H1 (cell line): ENCODE data around the gene YAF2. TPM values are rescaled to one million over a fixed set of nuclear protein-coding genes. Genes with fewer than 3 reads are reported as not detected.

Source experiments
- CTCF ChIA-PET: fragments of 300-600 bp; sonication (Branson Sonifier 250); formaldehyde crosslinking; loops from one replicate; lab custom pipeline; 2021; ENCODE audit not compliant: partially characterized antibody; lab: Charles Lee
- POLR2A ChIA-PET: fragments of 300-600 bp; sonication (Branson Sonifier 250); formaldehyde crosslinking; loops from one replicate; lab custom pipeline; 2021; ENCODE audit warnings: inconsistent platforms; ENCODE audit not compliant: partially characterized antibody; lab: Charles Lee
- DNase-seq, 2 experiments: peaks; one replicate each; pipeline versions ENCODE4 v3.0.0 to v3.0.0-alpha.2; 2010 to 2022; ENCODE audit warnings: low spot score in 2 of 2, low read depth in 1 of 2, mixed read lengths in 1 of 2
- FAIRE-seq: peaks from 2 replicates; lab custom pipeline; 2011; peaks lifted over from hg19 to GRCh38; lab: Jason Lieb, UNC
- H2AFZ ChIP-seq: 2 replicates; pipeline ENCODE4 v1.8.1; 2012; ENCODE audit warnings: low read length, inconsistent platforms
- H2AK5ac ChIP-seq: 2 replicates; pipeline ENCODE4 v1.6.1; 2013; ENCODE audit warnings: low read depth, low read length
- H2BK120ac ChIP-seq: replicated peaks from 2 replicates; pipeline ENCODE3; 2013; ENCODE audit warnings: low read depth, low read length, inconsistent platforms
- H2BK12ac ChIP-seq: 2 replicates; pipeline ENCODE4 v1.6.1; 2013; ENCODE audit warnings: low read depth, low read length
- H2BK15ac ChIP-seq: 2 replicates; pipeline ENCODE4 v1.6.1; 2013; ENCODE audit warnings: low read length
- H2BK20ac ChIP-seq: 2 replicates; pipeline ENCODE4 v1.6.1; 2013; ENCODE audit warnings: low read length
- H2BK5ac ChIP-seq: 2 replicates; pipeline ENCODE4 v1.6.1; 2013; ENCODE audit warnings: low read depth, low read length
- H3K14ac ChIP-seq: 2 replicates; pipeline ENCODE4 v1.6.1; 2013; ENCODE audit warnings: inconsistent platforms; ENCODE audit not compliant: insufficient read length
- H3K18ac ChIP-seq: 2 replicates; pipeline ENCODE4 v1.6.1; 2013; ENCODE audit warnings: low read length; ENCODE audit errors: extremely low read depth
- H3K23ac ChIP-seq: 2 replicates; pipeline ENCODE4 v1.6.1; 2013; ENCODE audit warnings: inconsistent platforms; ENCODE audit not compliant: insufficient read length
- H3K23me2 ChIP-seq: 2 replicates; pipeline ENCODE4 v1.6.1; 2013; ENCODE audit warnings: low read depth, low read length
- H3K27ac ChIP-seq: 2 replicates; pipeline ENCODE4 v1.6.1; 2011; ENCODE audit warnings: low read depth, low read length, inconsistent platforms
- H3K27me3 ChIP-seq, 4 experiments: replicated peaks in 1 of 4; 1 replicate in 1 of 4; 2 replicates in 3 of 4; pipeline versions ENCODE4 v1.6.1 to v1.8.1; 2011 to 2013; ENCODE audit warnings: low read length in 3 of 4, mild to moderate bottlenecking in 3 of 4, inconsistent platforms in 2 of 4, mixed read lengths in 2 of 4, moderate library complexity in 1 of 4; ENCODE audit not compliant: control insufficient read depth in 3 of 4, insufficient read depth in 3 of 4; ENCODE audit errors: extremely low read depth in 1 of 4
- H3K36me3 ChIP-seq, 4 experiments: 2 replicates each; pipeline versions ENCODE4 v1.6.1 to v1.8.1; 2011 to 2013; ENCODE audit warnings: mild to moderate bottlenecking in 4 of 4, low read length in 3 of 4, moderate library complexity in 2 of 4, control low read depth in 1 of 4, inconsistent platforms in 1 of 4; ENCODE audit not compliant: insufficient read depth in 4 of 4, control insufficient read depth in 2 of 4
- H3K4ac ChIP-seq: replicated peaks from 2 replicates; pipeline ENCODE3; 2013; ENCODE audit warnings: low read length, low read depth, mixed read lengths, inconsistent platforms; ENCODE audit not compliant: insufficient read length
- H3K4me1 ChIP-seq, 4 experiments: replicated peaks in 1 of 4; 1 replicate in 1 of 4; 2 replicates in 3 of 4; pipeline versions ENCODE4 v1.6.1 to v1.8.1; 2011 to 2013; ENCODE audit warnings: low read length in 3 of 4, inconsistent platforms in 2 of 4, mixed read lengths in 1 of 4; ENCODE audit not compliant: insufficient read depth in 4 of 4, control insufficient read depth in 3 of 4
- H3K4me2 ChIP-seq, 2 experiments: 2 replicates each; pipeline versions ENCODE4 v1.6.1 to v1.8.1; 2011 to 2013; ENCODE audit warnings: low read depth in 2 of 2, low read length in 2 of 2, control low read depth in 1 of 2, inconsistent platforms in 1 of 2, mild to moderate bottlenecking in 1 of 2; ENCODE audit not compliant: insufficient read depth in 1 of 2
- H3K4me3 ChIP-seq, 4 experiments: fragments of 200-600, 300-600 bp in 1 of 4; sonication (generic), shearing (Covaris generic), sonication (Bioruptor Twin) in 1 of 4; 2 replicates each; pipeline versions ENCODE4 v1.5.1 to v1.8.1; 2011 to 2016; ENCODE audit warnings: low read length in 4 of 4, low read depth in 3 of 4, control low read depth in 2 of 4, inconsistent platforms in 2 of 4, mild to moderate bottlenecking in 2 of 4, mixed read lengths in 1 of 4, moderate library complexity in 1 of 4; ENCODE audit not compliant: insufficient read depth in 2 of 4; ENCODE audit errors: extremely low read depth in 1 of 4
- H3K56ac ChIP-seq: replicated peaks from 2 replicates; pipeline ENCODE3; 2013; ENCODE audit warnings: low read depth, mild to moderate bottlenecking, mixed read lengths, low read length, inconsistent platforms; ENCODE audit not compliant: insufficient read length
- H3K79me1 ChIP-seq: 2 replicates; pipeline ENCODE4 v1.6.1; 2013; ENCODE audit warnings: low read depth, low read length, control low read depth
- H3K79me2 ChIP-seq, 2 experiments: 2 replicates each; pipeline versions ENCODE4 v1.6.1 to v1.8.1; 2012 to 2013; ENCODE audit warnings: low read length in 2 of 2, mild to moderate bottlenecking in 2 of 2, inconsistent platforms in 1 of 2; ENCODE audit not compliant: insufficient read depth in 2 of 2, control insufficient read depth in 1 of 2
- H3K9ac ChIP-seq, 4 experiments: replicated peaks in 1 of 4; 1 replicate in 1 of 4; 2 replicates in 3 of 4; pipeline versions ENCODE4 v1.6.1 to v1.8.1; 2011 to 2013; ENCODE audit warnings: low read depth in 3 of 4, low read length in 3 of 4, control low read depth in 2 of 4, mild to moderate bottlenecking in 2 of 4, moderate library complexity in 2 of 4, inconsistent platforms in 1 of 4; ENCODE audit errors: extremely low read depth in 1 of 4
- H3K9me3 ChIP-seq, 2 experiments: 2 replicates each; pipeline versions ENCODE4 v1.6.1 to v1.8.1; 2012 to 2013; ENCODE audit warnings: mild to moderate bottlenecking in 2 of 2, moderate library complexity in 2 of 2, control low read depth in 1 of 2, inconsistent platforms in 1 of 2, low read depth in 1 of 2, low read length in 1 of 2, mixed read lengths in 1 of 2; ENCODE audit not compliant: insufficient read depth in 2 of 2
- H4K20me1 ChIP-seq, 2 experiments: replicated peaks in 1 of 2; 2 replicates each; pipeline versions ENCODE3 to v1.8.1; 2011 to 2013; ENCODE audit warnings: inconsistent platforms in 2 of 2, low read length in 2 of 2, mild to moderate bottlenecking in 1 of 2; ENCODE audit not compliant: insufficient read depth in 2 of 2, control insufficient read depth in 1 of 2
- H4K5ac ChIP-seq: 2 replicates; pipeline ENCODE4 v1.6.1; 2013; ENCODE audit warnings: low read length, low read depth, mixed read lengths, inconsistent platforms; ENCODE audit not compliant: insufficient read length
- H4K8ac ChIP-seq: 2 replicates; pipeline ENCODE4 v1.8.0; 2013; ENCODE audit warnings: mild to moderate bottlenecking, moderate library complexity, low read length, inconsistent platforms; ENCODE audit not compliant: insufficient read depth; ENCODE audit errors: extremely low read depth
- H4K91ac ChIP-seq: replicated peaks from 2 replicates; pipeline ENCODE3; 2013; ENCODE audit warnings: low read length, mixed read lengths, inconsistent platforms; ENCODE audit not compliant: insufficient read length
- CREB1 ChIP-seq: IDR thresholded peaks from 2 replicates; pipeline ENCODE4 v1.6.1; 2012; ENCODE audit warnings: inconsistent platforms
- WGBS, 2 experiments: shearing (Covaris generic) in 1 of 2; methylation state at CpG; one replicate each; pipeline versions ENCODE4 v1.1.6 to v1.1.7; 2013 to 2015; ENCODE audit warnings: low lambda C conversion rate in 2 of 2, mixed read lengths in 2 of 2, inconsistent platforms in 1 of 2, low coverage in 1 of 2, missing lambda C conversion rate in 1 of 2; ENCODE audit not compliant: insufficient replicate concordance in 2 of 2, insufficient coverage in 1 of 2, insufficient read length in 1 of 2; ENCODE audit errors: extremely low coverage in 1 of 2, missing lambda C conversion rate in 1 of 2; 5-methylcytosine and 5-hydroxymethylcytosine counted together
- polyA plus RNA-seq, 7 experiments: library from polyadenylated mRNA; depleted of rRNA in 3 of 7; stranded (reverse) in 5 of 7; unstranded in 2 of 7; fragments of >200 nt in 5 of 7; fragments of 200-250 nt in 2 of 7; gene quantifications; 1 replicate in 5 of 7; 2 replicates in 1 of 7; 4 replicates in 1 of 7; pipeline versions ENCODE4 v1.2.1 to v1.2.3, GENCODE V29; 2011 to 2013; ENCODE audit warnings: missing spikeins in 2 of 7, mixed read lengths in 2 of 7
- total RNA-seq: library from RNA; stranded (reverse); fragmentation: NEBNext Ultra II Directional; extraction: Animal tissue kit (Norgen Biotek cat#: 25700); gene quantifications from 2 replicates; pipeline ENCODE4 v1.2.1, GENCODE V29; 2021

YAF2 gene
- total and polyA plus RNA-seq, 2 of the 8 experiments (the other 6 are each of a cell fraction or from before 2014, with no cell fraction given) = 0.50 to 2.2 TPM

GRCh38 chr12:42285431-42285830, 47.4 kb upstream of the YAF2 start:
- Histone ChIP-seq H4K5ac (no peak overlapping the region), H3K9me3 (no peaks in the 10 kb centered on the region), H3K18ac (no peak overlapping the region), H3K23me2 (no peaks in the 10 kb centered on the region), H2BK20ac (no peak overlapping the region), H4K91ac (no peak overlapping the region), H3K4me1 (no peaks in the 10 kb centered on the region), H3K4ac (no peak overlapping the region), H4K20me1 (no peaks in the 10 kb centered on the region), H3K23ac (no peak overlapping the region), H2BK15ac (no peak overlapping the region), H3K36me3 (no peaks in the 10 kb centered on the region), H3K79me1 (no peaks in the 10 kb centered on the region), H2AFZ (no peak overlapping the region), H3K14ac (no peak overlapping the region), H3K27me3 (no peaks in the 10 kb centered on the region), H3K4me3 (no peak overlapping the region), H3K4me2 (no peak overlapping the region), H2BK12ac (no peak overlapping the region), H3K56ac (no peak overlapping the region), H3K79me2 (no peaks in the 10 kb centered on the region), H2AK5ac (no peak overlapping the region), H3K27ac (no peak overlapping the region), H2BK120ac (no peak overlapping the region), H3K9ac (no peak overlapping the region), H2BK5ac (no peak overlapping the region), H4K8ac (no peak overlapping the region)
- ChIA-PET CTCF (interaction anchor here (0.6 to 2.4 kb wide), 4 partner anchors 11 to 1019 kb away, joined by 3 to 8 read pairs (median 4); no protein-coding TSS in a partner anchor), POLR2A (no interaction called here)
- no peak for TF ChIP-seq CREB1
- WGBS, 2 experiments = 85% methylated on average over 2 of the region's 2 CpGs; no CpG with 5 or more reads in 1 of the 2 experiments
- no peak for FAIRE-seq
- DNase-seq = no peak
